ENCODE results near the gene RBPJL. TPM values are rescaled to one million over a fixed set of nuclear protein-coding genes. Genes with fewer than 3 reads are reported as not detected.

Gene RBPJL
- total RNA-seq, 1 experiment from 2014 or later: not detected

- H3K27ac ChIP-seq (ENCODE audit: low read length): no peak overlapping the region
- H4K20me1 ChIP-seq (ENCODE audit: low read length): no peaks in the 10 kb centered on the region
- H3F3A ChIP-seq (ENCODE audit: low read length, unreplicated experiment): no peaks in the 10 kb centered on the region
- no peaks in the 10 kb centered on the region for H3K9me2 ChIP-seq (replicated peaks; ENCODE audit: low read length)
- H3K27me3 ChIP-seq (ENCODE audit: low read length): no peaks in the 10 kb centered on the region
- POLR2A ChIA-PET (ENCODE audit: unreplicated experiment): no interaction called here
- H3K9ac ChIP-seq (ENCODE audit: low read length): no peak overlapping the region
- DNase-seq (no peak), ATAC-seq (no peak)
- no peak overlapping the region for H2AFZ ChIP-seq (ENCODE audit: low read length)
- H3K9me3 ChIP-seq (ENCODE audit: low read length): no peaks in the 10 kb centered on the region
- no TSS peak for BruUV-seq (replicated peaks)
- intact Hi-C loops (cut with micrococcal nuclease): loop anchor here (5.0 kb wide), 1 partner anchor 141 kb away; no protein-coding TSS in a partner anchor
- H3K79me2 ChIP-seq (ENCODE audit: low read length): no peaks in the 10 kb centered on the region
- TF ChIP-seq EZH2phosphoT487 (IDR thresholded peaks at IDR 0.05; ENCODE audit: borderline replicate concordance, low read length): no peak
- H3K4me2 ChIP-seq (ENCODE audit: low read length): no peak overlapping the region
- CTCF ChIA-PET: interaction anchor here (0.5 kb wide), 1 partner anchor 23 kb away, joined by 3 read pairs; no protein-coding TSS in a partner anchor
- H3K4me3 ChIP-seq (ENCODE audit: low read length): no peak overlapping the region
- H3K4me1 ChIP-seq (ENCODE audit: insufficient read depth, low read length): peaks cover under 1% of the 10 kb centered on the region; the same call in 1 of the 2 replicates
- H3K36me3 ChIP-seq (ENCODE audit: low read depth, low read length): no peaks in the 10 kb centered on the region
Measured at GRCh38 chr20:45316150-45317080, 9.8 kb downstream of the RBPJL start.

- Histone ChIP-seq H3K9me3 (ENCODE audit: low read length) (no peaks in the 10 kb centered on the region), H3K4me2 (ENCODE audit: low read length) (no peak overlapping the region), H3K4me1 (ENCODE audit: insufficient read depth, low read length) (peaks cover 9% of the 10 kb centered on the region), H2AFZ (ENCODE audit: low read length) (no peak overlapping the region), H3K4me3 (ENCODE audit: low read length) (no peak overlapping the region), H3K36me3 (ENCODE audit: low read depth, low read length) (no peaks in the 10 kb centered on the region), H3F3A (ENCODE audit: low read length, unreplicated experiment) (no peaks in the 10 kb centered on the region), H3K9me2 (replicated peaks; ENCODE audit: low read length) (no peaks in the 10 kb centered on the region), H4K20me1 (ENCODE audit: low read length) (no peaks in the 10 kb centered on the region), H3K27me3 (ENCODE audit: low read length) (no peaks in the 10 kb centered on the region), H3K27ac (ENCODE audit: low read length) (no peak overlapping the region), H3K9ac (ENCODE audit: low read length) (no peak overlapping the region), H3K79me2 (ENCODE audit: low read length) (no peaks in the 10 kb centered on the region)
- POLR2A ChIA-PET (ENCODE audit: unreplicated experiment): no interaction called here
- ATAC-seq (no peak), DNase-seq (no peak)
- BruUV-seq (replicated peaks): no TSS peak
- intact Hi-C loops (cut with micrococcal nuclease): loop anchor here (2.0 to 5.0 kb wide), 2 partner anchors 139 to 453 kb away; no protein-coding TSS in a partner anchor
- no peak for TF ChIP-seq EZH2phosphoT487 (IDR thresholded peaks at IDR 0.05; ENCODE audit: borderline replicate concordance, low read length)
- no peak for TF ChIP-seq CTCF (conservative IDR thresholded peaks at IDR 0.05; ENCODE audit: low read depth, low read length)
- TF ChIP-seq EZH2 (IDR thresholded peaks at IDR 0.05; ENCODE audit: low read length, unreplicated experiment): no peak
- CTCF ChIA-PET: interaction anchor here (0.6 to 1.7 kb wide), 3 partner anchors 56 to 131 kb away, joined by 3 to 13 read pairs (median 7); no protein-coding TSS in a partner anchor
Measured at GRCh38 chr20:45317826-45318225, 11.2 kb downstream of the RBPJL start.

- intact Hi-C loops (cut with micrococcal nuclease): loop anchor here (2.0 to 5.0 kb wide), 2 partner anchors 139 to 452 kb away; no protein-coding TSS in a partner anchor
- H3K9me3 ChIP-seq (ENCODE audit: low read length): no peaks in the 10 kb centered on the region
- ChIA-PET POLR2A (ENCODE audit: unreplicated experiment) (no interaction called here), CTCF (interaction anchor here (0.6 to 1.7 kb wide), 11 partner anchors 31 to 946 kb away, joined by 3 to 13 read pairs (median 4); partner anchors contain the start of gene SYS1)
- H3K79me2 ChIP-seq (ENCODE audit: low read length): no peaks in the 10 kb centered on the region
- BruUV-seq (replicated peaks): no TSS peak
- H3K4me2 ChIP-seq (ENCODE audit: low read length): no peak overlapping the region
- H3K27ac ChIP-seq (ENCODE audit: low read length): no peak overlapping the region
- H3F3A ChIP-seq (ENCODE audit: low read length, unreplicated experiment): no peaks in the 10 kb centered on the region
- no peak for ATAC-seq
- H3K36me3 ChIP-seq (ENCODE audit: low read depth, low read length): no peaks in the 10 kb centered on the region
- no peak for DNase-seq
- no peak overlapping the region for H2AFZ ChIP-seq (ENCODE audit: low read length)
- H3K27me3 ChIP-seq (ENCODE audit: low read length): no peaks in the 10 kb centered on the region
- no peak overlapping the region for H3K9ac ChIP-seq (ENCODE audit: low read length)
- H3K4me1 ChIP-seq (ENCODE audit: insufficient read depth, low read length): peaks cover 9% of the 10 kb centered on the region
- no peaks in the 10 kb centered on the region for H3K9me2 ChIP-seq (replicated peaks; ENCODE audit: low read length)
- H3K4me3 ChIP-seq (ENCODE audit: low read length): no peak overlapping the region
- H4K20me1 ChIP-seq (ENCODE audit: low read length): no peaks in the 10 kb centered on the region
- no peak for TF ChIP-seq CTCF (conservative IDR thresholded peaks at IDR 0.05; ENCODE audit: low read depth, low read length)
- no peak for TF ChIP-seq EZH2phosphoT487 (IDR thresholded peaks at IDR 0.05; ENCODE audit: borderline replicate concordance, low read length)
- TF ChIP-seq EZH2 (IDR thresholded peaks at IDR 0.05; ENCODE audit: low read length, unreplicated experiment): no peak
Measured at GRCh38 chr20:45318386-45318939, 11.8 kb downstream of the RBPJL start.
